HepG2 (cell line): ENCODE measurements around the gene CD69. TPM values are rescaled to one million over a fixed set of nuclear protein-coding genes. Genes with fewer than 3 reads are reported as not detected.

Experiments
- ATAC-seq: fragments of 200-7000 bp; cut with Tn5 transposase; 3 replicates; pipeline ENCODE4 v1.9.1; 2020; ENCODE audit warnings: mild to moderate bottlenecking, moderate library complexity
- BruUV-seq: library from RNA; stranded (reverse); fragments of 400-500 nt; replicated peaks from 2 replicates; lab custom pipeline; 2021; lab: Mats Ljungman, UMichigan
- CTCF ChIA-PET: fragments of 300-600 bp; formaldehyde crosslinking; extraction: SDS; loops from one replicate; lab custom pipeline; 2021; ENCODE audit warnings: low total read pairs, inconsistent platforms, low intra/inter-chr PET ratio; lab: Yijun Ruan, JAX
- POLR2A ChIA-PET: fragments of 350-600 bp; sonication (Branson Sonifier 250); formaldehyde crosslinking; loops from one replicate; lab custom pipeline; 2020; ENCODE audit warnings: antibody characterized with exemption, inconsistent platforms; lab: Yijun Ruan, JAX
- DNase-seq: peaks from one replicate; pipeline ENCODE4 v3.0.0-alpha.2; 2015; ENCODE audit warnings: low spot score
- FAIRE-seq: peaks from 3 replicates; lab custom pipeline; 2011; peaks lifted over from hg19 to GRCh38; lab: Jason Lieb, UNC
- H2AFZ ChIP-seq: one replicate; pipeline ENCODE4 v1.6.1; 2011; ENCODE audit warnings: low read length, inconsistent platforms
- H3K27ac ChIP-seq: fragments of 300-600 bp; 3 replicates; pipeline ENCODE4 v1.8.0; 2011; ENCODE audit warnings: mixed run types, mild to moderate bottlenecking, mixed read lengths, low read length, inconsistent platforms; ENCODE audit not compliant: insufficient read depth; ENCODE audit errors: extremely low read length
- H3K27me3 ChIP-seq, 2 experiments: fragments of 200-600 bp in 1 of 2; 2 replicates in 1 of 2; 3 replicates in 1 of 2; pipeline versions ENCODE4 v1.6.0 to v1.8.0; 2011; ENCODE audit warnings: low read length in 2 of 2, mild to moderate bottlenecking in 2 of 2, moderate library complexity in 2 of 2, inconsistent platforms in 1 of 2; ENCODE audit not compliant: insufficient read depth in 2 of 2, control insufficient read depth in 1 of 2
- H3K36me3 ChIP-seq, 2 experiments: fragments of 200-600 bp in 1 of 2; replicated peaks in 1 of 2; 2 replicates in 1 of 2; 3 replicates in 1 of 2; pipeline versions ENCODE4 v1.5.1 to v1.8.0; 2011; ENCODE audit warnings: low read length in 2 of 2, inconsistent platforms in 1 of 2; ENCODE audit not compliant: insufficient read depth in 2 of 2, control insufficient read depth in 1 of 2
- H3K4me1 ChIP-seq: 2 replicates; pipeline ENCODE4 v1.5.1; 2012; ENCODE audit warnings: low read length, inconsistent platforms; ENCODE audit not compliant: insufficient read depth
- H3K4me2 ChIP-seq: 2 replicates; pipeline ENCODE4 v1.6.0; 2011; ENCODE audit warnings: low read depth, low read length, inconsistent platforms
- H3K4me3 ChIP-seq, 3 experiments: fragments of 200-600 bp in 1 of 3; sonication (generic), shearing (Covaris generic) in 1 of 3; replicated peaks in 1 of 3; 2 replicates each; pipeline ENCODE4 v1.5.1; 2011 to 2016; ENCODE audit warnings: low read length in 3 of 3, inconsistent platforms in 2 of 3, low read depth in 2 of 3, mild to moderate bottlenecking in 2 of 3, control low read depth in 1 of 3, mixed read lengths in 1 of 3; ENCODE audit not compliant: insufficient read depth in 1 of 3
- H3K79me2 ChIP-seq: one replicate; pipeline ENCODE4 v1.6.1; 2011; ENCODE audit warnings: low read length, inconsistent platforms; ENCODE audit not compliant: insufficient read depth
- H3K9ac ChIP-seq: 2 replicates; pipeline ENCODE4 v1.6.0; 2011; ENCODE audit warnings: mild to moderate bottlenecking, low read depth, low read length, inconsistent platforms; ENCODE audit not compliant: insufficient read depth
- H3K9me3 ChIP-seq: 2 replicates; pipeline ENCODE4 v1.5.1; 2012; ENCODE audit warnings: mild to moderate bottlenecking, low read length
- H4K20me1 ChIP-seq: 2 replicates; pipeline ENCODE4 v1.6.0; 2011; ENCODE audit warnings: inconsistent platforms, mild to moderate bottlenecking, low read length, moderate library complexity; ENCODE audit not compliant: insufficient read depth
- BCL3 ChIP-seq: sonication (generic); formaldehyde crosslinking; IDR thresholded peaks from 2 replicates; pipeline ENCODE4 v1.5.1; 2020; ENCODE audit warnings: mild to moderate bottlenecking, missing genetic modification reagents, moderate library complexity
- KAT2B ChIP-seq: fragments of 150-350 bp; IDR thresholded peaks from 2 replicates; pipeline ENCODE4 v1.6.1; 2014; ENCODE audit warnings: low read depth, low read length, borderline replicate concordance
- KDM5B ChIP-seq: sonication (generic); formaldehyde crosslinking; IDR thresholded peaks from 2 replicates; pipeline ENCODE4 v1.4.0; 2020; ENCODE audit warnings: missing genetic modification reagents, mild to moderate bottlenecking, borderline replicate concordance
- MLXIP ChIP-seq: sonication (generic); formaldehyde crosslinking; IDR thresholded peaks from 2 replicates; pipeline ENCODE4 v1.9.0; 2021; ENCODE audit warnings: missing genetic modification reagents, borderline replicate concordance
- NKX3-1 ChIP-seq: sonication (generic); formaldehyde crosslinking; IDR thresholded peaks from 2 replicates; pipeline ENCODE4 v1.5.0; 2020; ENCODE audit warnings: missing genetic modification reagents
- WGBS: methylation state at CpG from one replicate; pipeline ENCODE4 v1.1.6; 2017; ENCODE audit warnings: low lambda C conversion rate; 5-methylcytosine and 5-hydroxymethylcytosine counted together
- in situ Hi-C: cut with HindIII; loops from 2 replicates; pipeline ENCODE4 v1.10.0; 2017; ENCODE audit warnings: low pct_unique_long_range_greater_than_20kb; ENCODE audit not compliant: extremely low pct_ligation_motif_present
- intact Hi-C: fragments of 100-400 bp; cut with micrococcal nuclease; formaldehyde crosslinking; loops from one replicate; pipeline ENCODE4 v1.10.0; 2022; ENCODE audit not compliant: unreplicated experiment
- polyA plus RNA-seq, 8 experiments: library from polyadenylated mRNA; depleted of rRNA in 3 of 8; stranded (reverse) in 7 of 8; unstranded in 1 of 8; fragments of >200 nt; fragmentation: Illumina TruSeq in 4 of 8; extraction: Trizol in 4 of 8; gene quantifications; 2 replicates each; pipeline versions ENCODE4 v1.2.1 to v1.2.3, GENCODE V29; 2011 to 2016; ENCODE audit warnings: low read depth in 4 of 8, missing spikeins in 1 of 8, mixed read lengths in 1 of 8; ENCODE audit not compliant: insufficient read depth in 1 of 8
- total RNA-seq, 5 experiments: library from RNA; depleted of rRNA; stranded (reverse); fragments of >200 nt; fragmentation: Illumina TruSeq; extraction: Trizol; gene quantifications; 2 replicates each; pipeline ENCODE4 v1.2.3, GENCODE V29; 2016; ENCODE audit warnings: low read depth in 1 of 5

CD69 gene
- total and polyA plus RNA-seq, 2 of the 13 experiments (the other 11 are each of a cell fraction or from before 2014, with no cell fraction given), result not detected

DNA sequence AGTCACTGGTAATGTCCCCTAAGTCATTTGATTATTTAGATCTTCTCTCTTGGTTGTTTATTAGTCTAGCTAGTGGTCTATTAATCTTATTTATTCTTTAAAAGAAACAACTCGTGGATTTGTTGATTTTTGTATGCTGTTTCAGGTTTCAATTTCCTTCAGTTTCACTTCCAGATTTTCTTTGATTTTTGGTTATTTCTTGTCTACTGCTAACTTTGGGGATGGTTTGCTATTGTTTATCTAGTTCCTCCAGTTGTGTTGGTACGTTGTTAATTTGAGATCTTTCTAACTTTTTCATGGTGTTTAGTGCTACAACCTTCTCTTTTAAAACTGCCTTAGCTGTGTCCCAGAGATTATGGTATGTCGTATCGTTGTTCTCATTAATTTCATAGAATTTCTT is 18.5 kb upstream of the CD69 start:
- CTCF ChIA-PET, result no interaction called here

DNA sequence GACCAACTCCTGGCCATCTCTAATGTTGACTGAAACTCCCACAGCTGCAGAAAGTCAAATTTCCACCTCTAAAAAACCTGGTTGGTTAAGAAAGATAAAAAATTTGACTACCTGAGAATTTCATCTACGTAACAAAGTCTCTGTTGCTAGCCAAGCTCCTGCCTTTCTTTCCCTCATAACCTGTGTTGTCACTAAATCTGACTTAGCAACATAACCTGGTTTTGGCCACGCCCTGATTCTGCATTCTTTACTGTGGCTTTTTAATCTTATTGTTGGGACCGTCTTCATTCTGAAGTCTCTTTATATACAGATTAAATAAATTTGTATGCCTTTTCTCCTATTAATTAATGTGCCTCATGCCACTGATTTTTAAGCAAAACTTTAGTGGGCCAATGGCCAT is 16.1 kb upstream of the CD69 start:
- intact Hi-C loops, result no loop called here
- no peak overlapping the region for H3K4me3 ChIP-seq
- no peak overlapping the region for H2AFZ ChIP-seq
- in situ Hi-C loops, result no loop called here
- no peak overlapping the region for H3K4me2 ChIP-seq
- no peak for FAIRE-seq
- H3K9me3 ChIP-seq, result no peaks in the 10 kb centered on the region
- no peaks in the 10 kb centered on the region for H3K27me3 ChIP-seq
- no TSS peak for BruUV-seq
- ATAC-seq, result no peak
- H3K79me2 ChIP-seq, result no peaks in the 10 kb centered on the region
- DNase-seq, result no peak
- ChIA-PET POLR2A (no interaction called here), CTCF (no interaction called here)
- no peak overlapping the region for H3K27ac ChIP-seq
- TF ChIP-seq KAT2B, result no peak
- no peak for TF ChIP-seq BCL3 (CRISPR knock-in tag)
- no peak for TF ChIP-seq KDM5B (CRISPR knock-in tag)
- H3K4me1 ChIP-seq, result no peaks in the 10 kb centered on the region
- no peaks in the 10 kb centered on the region for H4K20me1 ChIP-seq
- no peak overlapping the region for H3K9ac ChIP-seq
- WGBS, result 2% methylated on average over 3 of the region's 3 CpGs
- H3K36me3 ChIP-seq, result no peaks in the 10 kb centered on the region

More for the DNA sequence above, 18.5 kb upstream of the CD69 start:
- H3K4me1 ChIP-seq, result no peaks in the 10 kb centered on the region
- 30% methylated on average over 4 of the region's 4 CpGs for WGBS
- H3K4me3 ChIP-seq, result no peak overlapping the region
- no peak for DNase-seq
- no peaks in the 10 kb centered on the region for H3K9me3 ChIP-seq
- no peak overlapping the region for H3K9ac ChIP-seq
- no peaks in the 10 kb centered on the region for H3K79me2 ChIP-seq
- no peaks in the 10 kb centered on the region for H4K20me1 ChIP-seq
- no peak overlapping the region for H2AFZ ChIP-seq
- H3K27me3 ChIP-seq, result peaks cover 0 to 3% of the 10 kb centered on the region in 2 experiments; a peak in 1 of 5 replicates
- BruUV-seq, result no TSS peak
- POLR2A ChIA-PET, result no interaction called here
- TF ChIP-seq NKX3-1 (CRISPR knock-in tag) (no peak), MLXIP (CRISPR knock-in tag) (no peak)
- ATAC-seq, result no peak
- intact Hi-C loops, result no loop called here
- H3K36me3 ChIP-seq, result no peaks in the 10 kb centered on the region
- in situ Hi-C loops, result no loop called here
- H3K4me2 ChIP-seq, result no peak overlapping the region
- no peak overlapping the region for H3K27ac ChIP-seq
- no peak for FAIRE-seq
